Fibroblast of skin of left quadriceps (primary cell): Measurements from ENCODE around the gene TMLHE.
"Not testable (repeated sequence)": the region's sequence is repeated elsewhere in the genome, so short reads cannot be mapped to it uniquely, and the experiment has no call there.

Experiments
- DNase-seq, 2 experiments: peaks; one replicate each; pipeline ENCODE4 v3.0.0-alpha.2; 2013; ENCODE audit warnings: low read depth in 2 of 2

The TMLHE gene

GRCh38 chrX:155495134-155495533 lies 117.6 kb downstream of the TMLHE start:
- DNase-seq: not testable (repeated sequence)

- not testable (repeated sequence) for DNase-seq
Measured at GRCh38 chrX:155491421-155491820, 121.3 kb downstream of the TMLHE start.

- not testable (repeated sequence) for DNase-seq
Measured at GRCh38 chrX:155477136-155477535, 135.6 kb downstream of the TMLHE start.

DNA sequence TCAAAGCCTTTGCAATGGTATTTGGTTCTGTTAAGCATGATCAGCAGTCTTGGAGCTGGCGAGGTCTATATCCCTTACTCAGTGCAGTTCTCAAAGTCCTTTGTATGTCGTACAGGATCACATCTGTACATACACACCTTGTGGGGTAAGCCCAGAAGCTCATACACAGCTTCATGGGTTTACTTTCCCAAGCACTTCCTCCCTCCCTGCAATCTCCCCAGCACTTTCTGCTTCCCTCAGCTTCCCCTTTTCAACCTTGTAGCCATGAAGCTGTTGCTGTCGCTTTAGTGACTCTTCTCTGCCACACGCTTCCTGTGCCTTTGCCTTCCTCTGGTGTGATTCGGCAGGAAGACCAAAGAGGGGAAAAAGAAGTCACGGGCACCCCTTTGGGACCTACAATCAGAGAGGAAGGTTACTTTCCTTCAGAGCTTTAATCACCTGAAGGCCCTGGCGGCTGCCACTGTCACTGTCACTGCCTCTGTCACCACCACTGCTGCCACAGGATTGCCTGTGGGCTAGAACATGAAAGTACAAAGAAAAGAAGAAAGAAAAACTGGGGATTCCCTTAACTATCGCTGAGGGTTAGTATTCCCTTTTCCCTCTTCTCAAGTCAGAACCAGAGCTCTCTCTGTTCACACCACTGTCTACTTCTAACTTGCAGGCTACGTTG lies 146.3 kb downstream of the TMLHE start:
- not testable (repeated sequence) for DNase-seq

- not testable (repeated sequence) for DNase-seq
Measured at GRCh38 chrX:155460501-155460900, 152.3 kb downstream of the TMLHE start.

GRCh38 chrX:155458471-155458870 lies 154.3 kb downstream of the TMLHE start, which contains the start of gene F8A3:
Gene F8A3, minus strand, starts transcription at chrX:155458620. Its CDS starts 20 bp downstream, at chrX:155458600.
- DNase-seq: not testable (repeated sequence)

DNA sequence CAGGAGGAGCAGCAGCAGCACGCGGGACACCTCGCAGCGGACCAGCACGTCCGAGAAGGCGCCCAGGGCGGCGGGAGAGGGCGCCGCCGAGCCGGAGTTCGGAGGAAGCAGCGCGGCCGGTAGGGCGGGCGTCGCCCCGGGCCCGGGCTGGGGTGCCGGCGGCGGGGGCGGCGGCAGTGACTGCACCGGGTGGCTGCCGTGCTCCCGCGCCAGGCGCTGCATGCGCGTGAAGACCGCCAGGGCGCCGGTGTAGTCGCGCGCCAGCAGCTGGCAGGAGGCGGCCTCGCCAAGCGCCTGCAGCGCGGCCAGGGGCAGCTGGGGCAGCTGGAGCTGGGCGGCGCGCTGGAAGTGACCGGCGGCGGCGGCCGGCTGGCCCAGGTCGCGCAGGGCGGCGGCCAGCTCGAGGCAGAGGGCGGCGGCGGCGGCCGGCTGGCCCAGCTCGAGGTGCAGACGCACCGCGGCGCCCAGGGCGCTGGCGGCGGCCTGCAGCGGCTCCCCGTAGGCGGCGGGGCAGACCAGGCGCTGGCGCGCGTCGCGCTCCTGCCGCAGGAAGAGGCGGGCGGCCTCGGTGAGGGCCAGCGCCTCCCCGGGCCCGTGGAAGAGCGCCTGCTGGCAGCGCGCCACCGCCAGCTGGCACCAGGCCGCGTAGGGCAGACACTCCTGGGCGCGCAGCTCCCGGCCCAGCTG lies 154.8 kb downstream of the TMLHE start:
- DNase-seq: not testable (repeated sequence)

GRCh38 chrX:155441097-155441496 lies 171.7 kb downstream of the TMLHE start:
- DNase-seq: no peak
